ENCODE results near the gene DOCK6. TPM values are rescaled to one million over a fixed set of nuclear protein-coding genes. Genes with fewer than 3 reads are reported as not detected.

Gene DOCK6
- total and polyA plus RNA-seq, 8 donors = 65.6 to 111 (median 79.1) TPM

- Histone ChIP-seq H3K9me3 (no peaks in the 10 kb centered on the region), H3K36me3 (no peaks in the 10 kb centered on the region), H3K27me3 (peaks cover 0 to 31% of the 10 kb centered on the region in 2 donors), H3K27ac (peak overlapping the region; percentile 29 to 55), H3K4me1 (peaks cover 0 to 11% of the 10 kb centered on the region in 2 donors), H3K4me3 (no peak overlapping the region)
- DNase-seq = peak in 2 of 4 donors; percentile 77 to 86
- ATAC-seq = no peak
- TF ChIP-seq CTCF (IDR thresholded peaks at IDR 0.05) = no peak
- intact Hi-C loops (cut with DNase I) = loop anchor here in 1 of 2 donors (10.0 kb wide), 1 partner anchor 152 kb away; no protein-coding TSS in a partner anchor
These were observed 24.1 kb upstream of the DOCK6 start for GRCh38 chr19:11286312-11286974.

DNA sequence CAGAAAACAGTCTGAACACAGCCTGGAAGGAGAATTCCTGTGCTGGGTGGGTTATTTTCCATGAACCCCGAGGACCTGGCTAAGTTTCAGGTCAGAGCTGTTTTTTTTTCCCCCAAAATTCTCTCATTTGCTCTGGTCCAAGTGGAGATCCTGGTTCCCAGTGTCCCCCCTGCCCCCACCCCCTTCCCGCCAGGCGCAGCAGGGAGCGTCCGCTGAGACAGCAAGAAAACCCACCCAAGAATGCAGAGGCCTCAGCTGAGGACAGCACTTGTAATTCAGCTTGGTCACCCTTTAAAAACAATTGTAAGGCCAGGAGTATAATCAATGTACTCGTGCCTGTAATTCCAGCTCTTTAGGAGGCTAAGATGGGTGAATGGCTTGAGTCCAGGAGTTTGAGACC is 22.2 kb upstream of the DOCK6 start:
- Histone ChIP-seq H3K27ac (no peak overlapping the region), H3K4me1 (peaks cover 0 to 18% of the 10 kb centered on the region in 2 donors), H3K36me3 (no peaks in the 10 kb centered on the region), H3K9me3 (no peaks in the 10 kb centered on the region), H3K27me3 (peaks cover 0 to 32% of the 10 kb centered on the region in 2 donors), H3K4me3 (no peak overlapping the region)
- no peak for ATAC-seq
- DNase-seq = no peak
- TF ChIP-seq CTCF (IDR thresholded peaks at IDR 0.05) = no peak
- intact Hi-C loops (cut with DNase I) = loop anchor here in 1 of 2 donors (10.0 kb wide), 1 partner anchor 150 kb away; no protein-coding TSS in a partner anchor

- ATAC-seq = no peak
- peaks cover 0 to 52% of the 10 kb centered on the region in 2 donors for H3K27me3 ChIP-seq
- no peak overlapping the region for H3K27ac ChIP-seq
- no peak overlapping the region for H3K4me3 ChIP-seq
- no peaks in the 10 kb centered on the region for H3K9me3 ChIP-seq
- peaks cover 0 to 20% of the 10 kb centered on the region in 2 donors for H3K4me1 ChIP-seq
- intact Hi-C loops (cut with DNase I) = loop anchor here in 1 of 2 donors (10.0 kb wide), 1 partner anchor 147 kb away; no protein-coding TSS in a partner anchor
- peak in 1 of 4 donors; percentile 35 for DNase-seq
- H3K36me3 ChIP-seq = no peaks in the 10 kb centered on the region
- TF ChIP-seq CTCF (IDR thresholded peaks at IDR 0.05) = no peak
These were observed 19.2 kb upstream of the DOCK6 start for GRCh38 chr19:11281356-11282049.

GRCh38 chr19:11279505-11280236 is 17.3 kb upstream of the DOCK6 start:
- Histone ChIP-seq H3K27ac (peak overlapping the region in 1 of 2 donors; percentile 50), H3K9me3 (no peaks in the 10 kb centered on the region), H3K4me3 (no peak overlapping the region), H3K27me3 (peaks cover 0 to 61% of the 10 kb centered on the region in 2 donors), H3K36me3 (no peaks in the 10 kb centered on the region), H3K4me1 (peaks cover 0 to 14% of the 10 kb centered on the region in 2 donors)
- TF ChIP-seq CTCF (IDR thresholded peaks at IDR 0.05) = no peak
- intact Hi-C loops (cut with DNase I) = loop anchor here in 1 of 2 donors (10.0 kb wide), 1 partner anchor 145 kb away; no protein-coding TSS in a partner anchor
- ATAC-seq (no peak), DNase-seq (no peak)
